ELR (cell line): ENCODE results near the gene TBX15.
A peak's percentile ranks its signal among the peaks of the same experiment; 100 is the strongest.

ENCODE experiments used
- DNase-seq: peaks from one replicate; pipeline ENCODE4 v3.0.0-alpha.2; 2015; ENCODE audit warnings: low read depth

Gene TBX15

GRCh38 chr1:119001181-119002027 lies 13.3 kb upstream of the TBX15 start:
- DNase-seq = no peak

- DNase-seq = no peak
Observed at GRCh38 chr1:119000371-119001180, 12.4 kb upstream of the TBX15 start.

- no peak for DNase-seq
Observed at GRCh38 chr1:118999348-119000071, 11.4 kb upstream of the TBX15 start.

GRCh38 chr1:118998171-118998570 lies 10.0 kb upstream of the TBX15 start:
- no peak for DNase-seq

- DNase-seq = no peak
Observed at GRCh38 chr1:118997225-118997624, 9.1 kb upstream of the TBX15 start.

GRCh38 chr1:118995312-118996016 lies 7.3 kb upstream of the TBX15 start:
- DNase-seq = peak; percentile 23

GRCh38 chr1:118993700-118994026 lies 5.5 kb upstream of the TBX15 start:
- no peak for DNase-seq

- no peak for DNase-seq
Observed at GRCh38 chr1:118992868-118993699, 4.9 kb upstream of the TBX15 start.

GRCh38 chr1:118992237-118992825 lies 4.2 kb upstream of the TBX15 start:
- no peak for DNase-seq

GRCh38 chr1:118991448-118991847 lies 3.3 kb upstream of the TBX15 start:
- DNase-seq = no peak

- no peak for DNase-seq
Observed at GRCh38 chr1:118990513-118991152, 2.5 kb upstream of the TBX15 start.

GRCh38 chr1:118989878-118990378 lies 1.8 kb upstream of the TBX15 start:
- no peak for DNase-seq

- no peak for DNase-seq
Observed at GRCh38 chr1:118989006-118989815, 1.1 kb upstream of the TBX15 start.

GRCh38 chr1:118987468-118988185 lies 516 bp downstream of the TBX15 start:
- DNase-seq = peak; percentile 63

- DNase-seq = peak; percentile 71
Observed at GRCh38 chr1:118986555-118987467, 1.3 kb downstream of the TBX15 start.

- peak; percentile 49 for DNase-seq
Observed at GRCh38 chr1:118985640-118986554, 2.2 kb downstream of the TBX15 start.
